Central memory CD4-positive, alpha-beta T cell (primary cell): ENCODE results near the gene KDM1B.
"Not testable (repeated sequence)": the region's sequence is repeated elsewhere in the genome, so short reads cannot be mapped to it uniquely, and the experiment has no call there.

Experiments used
- DNase-seq: peaks from one replicate; pipeline ENCODE4 v3.0.0; 2022

Gene KDM1B

DNA sequence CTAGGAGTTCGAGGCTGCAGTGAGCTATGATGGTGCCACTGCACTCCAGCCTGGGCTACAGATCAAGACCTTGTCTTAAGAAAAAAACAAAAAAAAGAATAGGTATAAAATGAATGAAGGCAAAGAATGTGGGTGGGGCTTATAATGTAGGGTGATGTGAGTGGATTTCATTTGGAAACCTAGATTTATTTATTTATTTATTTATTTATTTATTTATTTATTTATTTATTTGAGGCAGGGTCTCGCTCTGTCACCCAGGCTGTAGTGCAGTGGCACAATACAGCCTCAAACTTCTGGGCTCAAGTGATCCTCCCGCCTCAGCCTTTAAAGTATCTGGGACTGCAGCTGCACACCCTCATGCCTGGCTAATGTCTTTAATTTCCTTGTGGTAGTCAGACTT, 3.8 kb upstream of the KDM1B start:
- not testable (repeated sequence) for DNase-seq

DNA sequence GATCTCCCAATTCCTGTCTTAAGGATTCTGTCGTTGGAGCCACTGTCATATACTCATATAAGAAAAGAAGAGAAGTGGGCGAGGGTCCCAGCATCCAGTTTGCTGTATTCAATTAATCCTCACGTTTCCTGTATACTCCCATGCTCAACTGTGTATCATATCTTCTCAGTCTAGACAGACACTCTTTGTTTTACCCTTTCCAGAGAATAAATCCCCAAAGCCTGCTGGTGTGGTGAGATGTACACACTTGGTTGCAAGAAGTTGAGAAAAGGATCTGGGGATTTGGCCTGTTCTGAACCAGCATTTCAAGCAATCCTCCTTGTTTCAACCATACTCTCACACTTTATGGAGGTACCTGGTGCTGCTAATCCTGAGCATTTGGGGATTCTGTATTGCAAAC, 3.4 kb upstream of the KDM1B start:
- no peak for DNase-seq

DNA sequence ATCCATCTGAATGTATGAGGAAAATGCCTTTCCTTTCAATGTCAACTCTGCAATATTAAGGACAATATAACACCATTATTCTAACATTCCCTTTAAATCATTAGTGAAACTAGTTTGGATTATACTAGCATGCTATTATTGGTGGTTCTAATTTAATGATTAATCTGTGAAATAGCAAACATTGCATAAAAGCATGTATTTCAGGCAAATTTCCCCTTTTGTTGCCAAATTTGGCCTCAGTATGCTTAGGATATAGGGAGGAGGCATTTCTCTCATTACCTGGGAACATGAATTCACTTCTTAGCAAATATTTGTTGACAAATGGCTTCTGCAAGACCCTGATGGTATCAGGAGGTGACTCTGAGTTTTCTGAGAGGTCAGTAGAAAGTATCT, 1.9 kb upstream of the KDM1B start:
- DNase-seq = no peak

- DNase-seq = no peak
Observed at GRCh38 chr6:18154507-18155149, 594 bp upstream of the KDM1B start, which contains the start of gene TPMT. Gene TPMT, minus strand, starts transcription at chr6:18155077. Its CDS starts 5,950 bp downstream, at chr6:18149127.

DNA sequence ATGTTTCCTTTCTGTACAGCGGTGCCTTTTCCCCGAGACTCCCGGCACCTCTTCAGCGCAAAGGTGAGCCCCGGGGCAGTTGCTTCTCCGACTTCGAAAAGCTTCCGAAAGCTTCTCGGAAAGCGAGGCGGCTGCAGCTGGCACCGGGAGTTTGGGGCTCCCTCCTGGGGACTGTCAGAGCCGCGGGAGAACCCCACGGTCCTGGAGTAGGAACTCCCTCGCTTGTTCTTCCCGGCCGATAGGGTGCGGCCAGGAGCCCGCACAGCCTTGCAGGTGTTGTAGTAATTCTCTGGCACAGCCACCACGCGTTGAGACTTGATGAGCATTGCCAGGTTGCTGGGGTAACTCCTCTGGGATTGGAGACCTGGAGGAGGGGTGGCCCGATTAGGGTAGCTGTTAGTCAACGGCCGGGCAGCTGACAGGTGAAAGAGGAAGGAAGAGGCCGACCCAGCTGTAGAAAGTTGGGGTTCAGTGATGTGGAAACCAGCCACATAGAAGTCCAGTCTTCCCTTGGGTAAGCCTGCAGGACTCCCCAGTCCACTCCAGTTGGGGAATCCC, 721 bp downstream of the KDM1B start:
- no peak for DNase-seq

- DNase-seq = no peak
Observed at GRCh38 chr6:18160911-18161310, 5.7 kb downstream of the KDM1B start.

DNA sequence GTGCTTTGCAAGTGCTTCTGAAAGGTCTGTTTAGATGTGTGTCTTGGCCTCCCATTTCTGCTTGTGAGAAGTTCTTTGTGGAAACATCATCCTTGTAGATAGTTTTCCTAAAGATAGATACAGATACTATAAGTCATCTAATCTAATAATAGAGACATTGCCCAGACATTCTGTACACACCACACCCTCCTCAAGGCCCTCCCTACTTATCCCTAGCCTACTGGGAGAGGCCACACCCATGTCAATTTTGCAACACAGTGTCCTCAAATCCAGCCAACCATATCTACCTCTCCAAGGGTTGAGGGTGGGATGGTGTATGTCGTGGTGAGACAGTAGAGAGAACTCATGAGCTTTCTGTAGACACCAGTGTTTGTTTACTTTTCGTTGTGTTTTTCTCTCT, 6.2 kb downstream of the KDM1B start:
- no peak for DNase-seq

DNA sequence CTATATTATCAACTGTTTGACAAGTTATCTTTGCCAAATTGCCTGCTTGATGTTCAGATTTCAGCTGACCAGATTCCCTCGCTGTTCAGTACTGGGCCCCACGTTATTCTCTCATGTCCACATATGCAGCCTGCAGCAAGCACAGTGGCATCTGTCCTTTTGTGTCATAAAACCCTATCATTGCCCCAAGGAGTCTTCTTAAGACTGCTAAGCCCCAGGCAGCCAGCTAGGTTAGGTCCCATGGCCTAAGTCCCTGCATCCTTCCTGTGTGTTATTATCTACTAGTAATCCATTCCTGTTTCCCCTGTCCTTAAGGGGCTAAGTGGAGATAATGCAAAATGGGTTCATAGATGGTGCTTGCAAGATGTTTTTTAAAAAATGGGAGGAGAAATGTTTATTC, 7.2 kb downstream of the KDM1B start:
- no peak for DNase-seq

GRCh38 chr6:18165751-18166150, 10.5 kb downstream of the KDM1B start:
- DNase-seq = no peak

DNA sequence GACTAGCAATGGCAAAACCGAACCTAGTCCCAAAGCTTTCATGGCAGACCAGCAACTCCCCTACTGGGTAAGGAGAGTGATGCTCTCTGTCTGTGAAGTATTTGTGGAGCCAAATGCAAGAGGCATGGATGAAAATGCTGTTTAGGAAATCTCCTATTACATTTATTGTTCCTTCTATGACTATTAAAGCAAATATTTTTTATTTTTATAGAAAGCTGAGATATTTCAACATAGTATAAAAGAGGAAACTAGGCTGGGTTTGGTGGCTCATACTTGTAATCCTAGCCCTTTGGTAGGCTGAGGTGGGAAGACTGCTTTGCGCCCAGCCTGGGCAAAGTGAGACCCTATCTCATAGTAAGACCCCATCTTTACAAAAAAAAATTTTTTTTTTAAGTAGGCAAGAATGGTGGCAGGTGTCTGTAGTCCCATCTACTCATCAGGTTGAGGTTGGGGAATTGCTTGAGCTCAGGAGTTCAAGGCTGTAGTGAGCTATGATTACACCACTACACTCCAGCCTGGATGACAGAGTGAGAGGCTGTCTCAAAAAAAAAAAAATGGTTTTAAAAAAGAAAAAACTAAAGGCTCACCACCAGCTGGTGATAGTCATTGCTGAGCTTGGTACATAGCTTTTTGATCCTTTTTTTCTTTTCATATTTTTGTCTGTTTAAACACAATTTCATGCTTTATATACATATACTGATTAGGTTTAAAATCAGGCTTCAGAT, 11.3 kb downstream of the KDM1B start:
- no peak for DNase-seq

DNA sequence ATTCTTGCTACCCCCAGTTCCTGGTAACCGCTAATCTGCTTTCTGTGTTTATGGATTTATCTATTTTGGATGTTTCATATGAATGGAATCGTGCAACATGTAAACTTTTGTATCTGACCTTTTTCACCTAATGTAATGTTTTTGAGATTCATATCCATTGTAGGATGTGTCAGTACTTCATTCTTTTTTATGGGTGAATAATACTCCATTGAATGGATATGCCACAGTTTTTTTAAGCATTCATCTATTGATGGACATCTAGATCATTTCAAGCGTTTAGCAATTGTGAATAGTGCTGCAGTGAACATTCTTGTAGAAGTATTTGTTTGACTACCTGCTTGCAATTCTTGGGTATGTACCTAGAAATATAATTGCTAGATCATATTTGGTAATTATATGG, 13.0 kb downstream of the KDM1B start:
- DNase-seq = no peak

DNA sequence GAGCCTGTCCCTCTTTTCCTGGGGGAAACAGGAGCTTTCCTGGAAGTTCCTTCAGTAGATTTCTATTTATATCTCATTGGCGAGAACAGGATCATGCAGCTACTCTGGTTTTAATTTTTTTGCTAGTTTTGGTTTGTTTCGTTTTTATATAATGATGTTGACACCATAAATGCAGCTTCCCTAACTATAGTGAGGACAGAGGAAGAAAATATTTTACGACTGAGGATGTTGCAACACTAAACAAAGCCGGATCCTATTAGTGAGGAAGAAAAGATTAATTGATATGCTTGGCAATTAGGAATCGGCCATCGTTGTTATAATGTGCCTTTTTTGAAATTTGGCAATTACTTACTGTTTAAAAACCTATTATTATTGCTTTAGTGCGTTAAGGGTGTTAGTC, 16.6 kb downstream of the KDM1B start:
- DNase-seq = no peak

DNA sequence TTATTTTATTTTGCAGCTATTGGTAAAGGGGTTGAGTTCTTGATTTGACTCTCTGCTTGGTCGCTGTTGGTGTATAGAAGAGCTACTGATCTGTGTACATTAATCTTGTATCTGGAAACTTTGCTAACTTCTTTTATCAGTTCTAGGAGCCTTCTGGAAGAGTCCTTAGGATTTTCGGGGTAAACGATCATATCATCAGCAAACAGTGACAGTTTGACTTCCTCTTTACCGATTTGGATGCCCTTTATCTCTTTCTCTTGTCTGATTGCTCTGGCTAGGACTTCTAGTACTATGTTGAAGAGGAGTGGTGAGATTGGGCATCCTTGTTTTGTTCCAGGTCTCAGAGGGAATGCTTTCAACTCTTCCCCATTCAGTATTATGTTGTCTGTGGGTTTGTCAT, 21.0 kb downstream of the KDM1B start:
- not testable (repeated sequence) for DNase-seq

- DNase-seq = no peak
Observed at GRCh38 chr6:18177286-18177965, 22.2 kb downstream of the KDM1B start.

DNA sequence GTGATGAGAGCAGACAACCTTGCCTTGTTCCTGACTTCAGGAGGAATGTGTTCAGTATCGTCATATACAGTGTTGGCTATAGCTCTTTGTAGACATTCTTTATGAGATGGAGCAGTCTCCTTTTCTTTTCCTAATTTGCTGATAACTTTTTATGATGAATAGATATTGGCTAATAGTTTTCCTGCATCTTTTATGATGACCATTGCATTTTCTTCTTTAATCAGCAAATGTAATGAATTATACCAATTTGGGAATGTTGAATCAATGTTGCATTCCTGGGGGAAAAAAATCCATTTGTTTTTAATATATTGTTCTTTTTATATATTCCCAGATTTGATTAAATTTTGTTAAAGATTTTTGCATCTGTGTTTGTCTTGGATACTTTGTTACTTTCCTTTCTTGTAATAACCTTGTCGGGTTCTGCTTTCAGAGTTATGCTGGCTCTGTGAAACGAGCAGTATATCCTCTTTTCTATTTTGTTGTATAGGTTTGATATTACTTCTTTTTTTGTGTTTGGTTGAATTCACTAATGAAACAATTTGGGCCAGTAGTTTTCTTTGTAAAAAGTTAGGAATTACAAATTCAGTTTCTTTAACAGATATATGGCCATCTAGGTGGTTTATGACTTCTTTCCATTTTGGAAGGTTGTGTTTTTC, 23.9 kb downstream of the KDM1B start:
- no peak for DNase-seq

DNA sequence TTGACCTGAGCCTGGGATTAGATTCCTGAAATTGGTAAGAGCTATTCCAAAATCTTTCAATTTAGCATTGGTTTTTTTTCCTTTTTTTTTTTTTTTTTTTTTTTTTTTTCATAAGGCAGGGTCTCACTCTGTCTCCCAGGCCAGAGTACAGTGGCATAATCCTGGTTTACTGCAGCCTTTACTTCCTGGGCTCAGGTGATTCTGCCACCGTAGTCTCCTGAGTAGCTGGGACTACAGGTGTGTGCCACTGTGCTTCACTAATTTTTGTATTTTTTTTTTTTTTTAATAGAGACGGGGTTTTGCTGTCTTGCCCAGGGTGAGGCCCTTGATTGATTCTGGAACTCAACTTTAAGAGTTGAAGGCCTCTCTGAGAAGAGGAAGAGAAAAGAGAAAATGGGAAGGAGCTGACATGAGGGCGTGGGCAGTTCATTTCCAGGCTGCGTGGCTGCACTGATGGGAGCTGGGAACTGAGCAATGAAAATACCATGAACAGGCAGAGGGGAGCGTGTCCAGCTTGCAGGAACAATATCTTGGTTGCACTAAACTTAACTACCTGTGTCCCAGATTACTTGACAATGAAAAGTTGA, 24.6 kb downstream of the KDM1B start:
- DNase-seq = no peak

DNA sequence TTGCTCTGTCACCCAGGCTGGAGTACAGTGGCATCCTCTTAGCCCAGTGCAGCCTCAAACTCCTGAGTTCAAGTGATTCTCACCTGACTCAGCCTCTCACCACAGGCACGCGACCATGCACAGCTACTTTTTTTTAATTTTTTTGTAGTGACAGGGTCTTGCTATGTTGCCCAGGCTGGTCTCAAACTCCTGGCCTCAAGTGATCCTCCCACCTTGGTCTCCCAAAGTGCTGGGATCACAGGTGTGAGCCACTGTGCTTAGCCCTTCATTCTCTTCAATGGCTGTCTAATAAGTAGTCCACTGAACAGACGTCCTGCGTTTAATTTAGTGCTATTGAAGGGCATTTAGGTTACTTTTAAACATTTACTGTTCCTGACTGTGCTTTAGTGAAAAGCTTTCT, 27.3 kb downstream of the KDM1B start:
- DNase-seq = no peak

- DNase-seq = no peak
Observed at GRCh38 chr6:18183766-18184165, 28.5 kb downstream of the KDM1B start.

- DNase-seq = no peak
Observed at GRCh38 chr6:18185624-18186023, 30.4 kb downstream of the KDM1B start.

- no peak for DNase-seq
Observed at GRCh38 chr6:18186033-18186432, 30.8 kb downstream of the KDM1B start.

DNA sequence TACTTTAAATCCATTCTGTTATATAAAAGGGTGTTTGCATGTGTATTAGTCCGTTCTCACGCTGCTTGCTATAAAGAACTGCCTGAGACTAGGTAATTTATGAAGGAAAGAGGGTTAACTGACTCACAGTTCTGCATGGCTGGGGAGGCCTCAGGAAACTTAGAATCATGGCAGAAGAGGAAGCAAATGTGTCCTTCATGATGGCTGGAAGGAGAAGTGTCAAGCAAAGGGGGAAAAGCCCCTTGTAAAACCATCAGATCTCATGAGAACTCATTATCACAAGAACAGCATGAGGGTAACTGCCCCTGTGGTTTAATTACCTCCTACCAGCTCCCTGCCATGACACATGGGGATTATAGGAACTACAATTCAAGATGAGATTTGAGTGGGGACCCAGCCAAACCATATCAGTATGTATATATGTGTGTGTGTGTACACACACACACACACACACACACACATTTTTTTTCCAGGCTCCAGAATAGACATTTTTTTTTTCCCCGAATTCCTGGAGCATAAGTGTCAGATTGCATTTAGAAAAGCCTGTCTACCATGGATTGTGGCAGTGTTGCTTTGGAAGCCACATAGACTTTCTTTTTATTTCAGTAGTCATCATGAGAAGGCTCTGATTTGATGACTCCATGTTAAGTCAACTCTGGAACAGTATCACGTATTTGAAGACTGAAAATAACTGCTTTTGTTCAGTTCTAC, 31.5 kb downstream of the KDM1B start:
- DNase-seq = no peak

DNA sequence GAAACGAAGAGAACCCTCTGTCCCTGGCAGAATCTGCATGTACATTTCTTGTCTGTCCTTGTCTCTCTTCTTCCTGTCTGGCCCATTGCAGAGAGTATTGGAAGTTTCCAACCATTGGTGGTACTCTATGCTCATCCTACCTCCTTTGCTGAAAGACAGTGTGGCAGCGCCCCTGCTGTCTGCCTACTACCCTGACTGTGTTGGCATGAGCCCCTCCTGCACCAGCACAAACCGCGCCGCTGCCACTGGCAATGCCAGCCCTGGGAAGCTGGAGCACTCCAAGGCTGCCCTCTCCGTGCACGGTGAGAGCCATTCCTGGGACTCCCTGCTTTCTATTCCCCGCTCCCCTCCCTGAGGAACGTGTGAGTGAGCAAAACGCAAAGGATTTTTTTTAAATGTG, 32.5 kb downstream of the KDM1B start:
- DNase-seq = no peak
